ENCODE results near the gene C3orf70. TPM values are rescaled to one million over a fixed set of nuclear protein-coding genes. Genes with fewer than 3 reads are reported as not detected.

The C3orf70 gene, protein sequence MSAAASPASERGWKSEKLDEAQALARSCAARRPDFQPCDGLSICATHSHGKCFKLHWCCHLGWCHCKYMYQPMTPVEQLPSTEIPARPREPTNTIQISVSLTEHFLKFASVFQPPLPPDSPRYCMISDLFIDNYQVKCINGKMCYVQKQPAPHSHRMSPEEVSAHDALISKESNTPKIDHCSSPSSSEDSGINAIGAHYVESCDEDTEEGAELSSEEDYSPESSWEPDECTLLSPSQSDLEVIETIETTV
- total RNA-seq = under 0.01 and 0.17 TPM in 2 replicates

- no peak for DNase-seq (ENCODE audit: low read depth)
These were observed at the start of gene C3orf70 for GRCh38 chr3:185152410-185153170. Gene C3orf70 (minus strand): TSS chr3:185153060. CDS start chr3:185152823, 237 bp downstream.

GRCh38 chr3:185200639-185201038 lies 47.8 kb upstream of the C3orf70 start:
- DNase-seq (ENCODE audit: low read depth) = peak; percentile 64

- no peak for DNase-seq (ENCODE audit: low read depth)
These were observed 46.8 kb upstream of the C3orf70 start for GRCh38 chr3:185199671-185200070.

DNA sequence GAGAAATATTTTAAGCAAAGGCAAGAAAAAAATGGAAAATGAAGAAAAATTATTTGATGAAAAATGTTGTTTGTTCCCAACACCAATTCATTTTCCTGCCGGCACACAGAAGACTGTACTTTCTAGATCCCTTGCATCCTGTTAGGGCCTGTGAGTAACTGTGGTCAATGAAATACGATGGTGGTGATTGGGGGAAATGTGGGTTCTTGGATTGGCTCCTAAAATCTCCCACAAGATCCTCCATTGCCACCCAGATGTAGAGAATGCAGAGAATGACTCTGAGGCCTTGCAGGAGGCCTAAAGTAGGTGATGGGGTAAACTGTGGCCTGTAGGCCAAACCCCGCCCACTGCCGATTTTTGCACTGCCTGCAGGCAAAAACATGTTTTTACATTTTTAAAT lies 46.3 kb upstream of the C3orf70 start:
- no peak for DNase-seq (ENCODE audit: low read depth)

GRCh38 chr3:185197068-185197467 lies 44.2 kb upstream of the C3orf70 start:
- no peak for DNase-seq (ENCODE audit: low read depth)

DNA sequence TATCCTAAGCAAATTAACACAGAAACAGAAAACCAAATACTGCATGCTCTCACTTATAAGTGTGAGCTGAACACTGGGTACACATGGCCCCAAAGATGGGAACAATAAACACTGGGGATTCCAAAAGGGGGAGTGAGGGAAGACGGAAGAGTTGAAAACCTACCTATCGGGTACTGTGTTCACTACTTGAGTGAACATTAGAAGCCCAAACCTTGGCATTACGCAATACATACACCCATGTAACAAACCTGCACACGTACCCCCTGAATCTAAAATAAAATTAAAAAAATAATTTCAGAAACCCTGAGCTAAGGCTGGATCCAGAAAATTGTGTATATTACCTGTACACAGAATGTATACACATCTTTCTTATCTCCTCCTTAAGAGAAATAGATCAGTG lies 42.8 kb upstream of the C3orf70 start:
- DNase-seq (ENCODE audit: low read depth) = no peak

DNA sequence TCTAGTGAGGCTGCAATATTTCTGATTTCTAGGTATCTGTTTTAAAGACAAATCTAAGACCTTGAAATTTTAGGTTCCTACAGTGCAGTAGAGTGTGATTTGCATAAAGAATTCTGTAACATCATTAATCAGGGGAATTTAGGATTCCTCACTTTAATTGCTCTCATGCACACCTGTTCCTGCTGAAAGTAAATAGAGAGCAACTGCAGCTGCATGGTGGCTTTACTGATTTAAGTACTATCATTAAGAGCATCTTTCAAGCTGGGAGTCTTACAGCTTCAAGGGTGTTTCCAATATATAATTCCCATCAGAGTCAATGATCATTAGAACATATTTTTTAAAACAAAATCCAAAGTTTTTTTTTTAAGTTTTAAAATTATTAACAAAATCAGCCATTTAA lies 36.0 kb upstream of the C3orf70 start:
- no peak for DNase-seq (ENCODE audit: low read depth)

- DNase-seq (ENCODE audit: low read depth) = no peak
These were observed 34.5 kb upstream of the C3orf70 start for GRCh38 chr3:185187391-185187790.

DNA sequence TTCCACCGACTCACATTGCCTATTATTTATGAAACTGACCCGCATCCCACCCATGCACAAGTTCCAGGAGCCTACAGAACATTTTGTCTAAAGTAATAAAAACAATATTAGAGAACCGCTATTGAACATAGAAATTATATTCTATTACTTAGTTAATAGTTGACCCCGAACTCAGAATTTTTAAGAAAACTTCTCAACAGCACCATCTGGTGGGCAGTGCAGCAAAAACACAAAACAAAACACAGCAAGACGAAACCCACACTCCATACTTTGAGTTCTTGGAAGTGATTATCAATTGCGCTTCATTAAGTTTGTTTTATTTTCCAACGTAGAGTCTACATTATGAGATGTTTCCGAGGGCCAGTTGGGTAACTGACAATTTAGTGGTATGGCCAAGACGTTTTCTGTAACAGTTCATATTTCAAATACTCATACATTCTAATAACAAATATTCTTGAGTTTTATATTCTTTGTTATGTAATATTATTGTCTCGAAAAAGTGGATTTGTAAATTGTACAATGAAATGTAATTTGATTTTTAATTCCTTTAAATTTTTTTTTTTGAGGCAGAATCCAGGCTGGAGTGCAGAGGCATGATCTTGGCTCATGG lies 24.0 kb upstream of the C3orf70 start:
- peak; percentile 29 for DNase-seq (ENCODE audit: low read depth)

- DNase-seq (ENCODE audit: low read depth) = no peak
These were observed 22.6 kb upstream of the C3orf70 start for GRCh38 chr3:185175370-185175987.

DNA sequence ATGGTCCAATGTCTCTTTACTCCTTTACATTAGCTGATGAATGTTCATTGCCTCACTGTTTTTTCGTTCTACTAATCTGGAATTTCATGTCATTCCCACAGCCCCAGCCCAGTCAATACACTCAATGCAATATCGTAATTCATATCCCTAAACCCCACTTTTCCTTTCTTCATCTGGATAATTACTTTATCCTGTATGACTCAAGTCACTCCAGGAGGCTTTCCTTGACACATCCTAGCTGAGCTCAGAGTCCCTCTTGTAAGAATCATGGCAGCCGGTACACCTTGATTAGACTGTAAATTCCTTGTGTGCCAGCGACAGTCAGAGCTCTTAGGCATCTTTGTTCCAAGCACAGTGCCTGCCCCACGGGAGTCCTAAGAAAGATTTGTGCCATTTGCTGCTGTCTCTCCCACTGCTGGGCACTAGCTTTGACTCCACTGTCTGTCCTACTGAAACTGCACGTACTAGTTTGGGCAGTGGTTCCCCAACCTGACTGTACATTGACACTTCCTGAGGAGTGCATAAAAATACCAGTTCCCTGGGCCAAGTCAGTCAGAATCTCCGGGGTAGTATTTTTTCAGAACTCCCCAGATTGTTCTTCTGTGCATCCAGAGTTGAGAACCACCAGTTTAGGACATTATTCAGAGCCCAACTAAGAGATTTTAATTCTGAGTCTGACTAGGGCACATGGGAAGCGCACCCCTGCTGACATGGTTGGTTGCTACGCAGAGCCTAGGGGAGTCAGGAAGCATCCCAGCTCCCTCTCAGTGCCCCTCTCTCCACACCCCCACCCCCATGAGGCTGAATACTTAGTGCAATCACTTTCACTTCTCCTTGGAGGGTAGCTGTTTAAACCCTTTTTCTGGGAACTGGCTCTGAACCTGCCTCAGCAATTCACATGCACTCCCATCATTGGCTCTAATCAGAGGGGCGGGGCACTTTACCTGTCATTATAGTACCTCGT lies 19.5 kb upstream of the C3orf70 start:
- DNase-seq (ENCODE audit: low read depth) = no peak

GRCh38 chr3:185164428-185165217 lies 11.8 kb upstream of the C3orf70 start:
- DNase-seq (ENCODE audit: low read depth) = no peak

- DNase-seq (ENCODE audit: low read depth) = no peak
These were observed 9.8 kb upstream of the C3orf70 start for GRCh38 chr3:185162634-185163033.

DNA sequence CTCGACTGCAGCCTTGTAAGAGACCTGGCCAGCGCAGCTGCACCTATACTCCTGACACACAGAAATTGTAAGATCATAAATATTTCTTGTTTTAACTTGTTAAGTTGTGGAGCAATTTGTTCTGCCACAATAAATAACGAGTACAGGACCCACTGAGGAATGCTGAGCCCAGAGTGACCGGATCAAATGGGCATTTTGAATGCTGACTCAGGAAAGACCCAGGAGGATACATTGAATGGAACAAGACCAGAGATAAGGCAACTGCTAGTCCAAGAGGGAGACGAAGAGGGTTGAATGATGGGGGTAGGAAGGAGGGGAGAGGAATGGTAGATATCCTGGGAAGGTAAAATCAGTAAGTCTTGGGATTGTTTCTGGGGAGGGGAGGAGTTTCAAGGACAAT lies 8.9 kb upstream of the C3orf70 start:
- no peak for DNase-seq (ENCODE audit: low read depth)

- DNase-seq (ENCODE audit: low read depth) = no peak
These were observed 4.5 kb upstream of the C3orf70 start for GRCh38 chr3:185157347-185157746.

- no peak for DNase-seq (ENCODE audit: low read depth)
These were observed 2.8 kb upstream of the C3orf70 start for GRCh38 chr3:185155678-185156077.

DNA sequence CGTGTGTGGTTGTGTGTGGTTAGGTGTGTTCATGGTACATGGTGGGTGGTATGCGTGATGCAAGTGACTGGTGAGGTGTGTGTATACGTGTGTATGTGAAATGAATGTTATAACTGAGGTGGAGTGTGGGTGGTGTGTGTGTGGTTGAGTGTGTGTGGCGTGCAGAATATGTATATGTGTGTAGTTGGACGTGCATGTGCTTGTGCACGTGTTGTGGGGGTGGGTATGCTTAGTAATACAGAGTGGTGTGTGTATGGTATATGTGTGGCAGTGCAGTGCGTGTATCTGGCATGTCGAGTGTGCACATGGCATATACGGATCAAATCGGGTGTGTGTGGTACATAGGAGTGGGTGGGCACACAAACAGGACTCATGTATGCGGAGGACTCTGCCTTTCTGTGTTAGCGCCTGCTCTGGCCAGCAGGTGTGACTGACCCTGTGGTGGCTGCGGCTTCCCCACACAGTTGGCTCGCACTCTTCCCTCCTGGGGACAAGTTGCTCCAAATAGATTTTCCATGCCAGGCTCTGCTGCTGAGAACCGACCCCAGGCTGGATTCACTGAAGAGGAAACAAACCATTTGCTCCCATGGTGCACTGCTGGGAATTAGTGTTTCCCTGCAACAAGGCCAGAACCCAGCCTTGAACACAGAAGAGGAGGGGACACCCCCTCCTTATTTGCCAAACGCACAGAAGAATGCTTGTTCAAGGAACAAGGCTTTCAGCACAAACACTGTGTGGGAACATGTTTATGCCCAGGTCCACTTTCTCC lies 1.2 kb upstream of the C3orf70 start:
- no peak for DNase-seq (ENCODE audit: low read depth)

- DNase-seq (ENCODE audit: low read depth) = no peak
These were observed 411 bp upstream of the C3orf70 start for GRCh38 chr3:185153171-185153771.

- DNase-seq (ENCODE audit: low read depth) = no peak
These were observed 873 bp downstream of the C3orf70 start for GRCh38 chr3:185151964-185152409.

All from renal cortical epithelial cell (primary cell).